Measurements from ENCODE around the gene CIDEB. TPM values are rescaled to one million over a fixed set of nuclear protein-coding genes. Genes with fewer than 3 reads are reported as not detected.

Gene CIDEB
- polyA plus RNA-seq, 3 donors, result 36.4 to 126 (median 63.8) TPM

GRCh38 chr14:24347134-24347533 is 39.4 kb upstream of the CIDEB start:
- no peak for TF ChIP-seq CTCF (IDR thresholded peaks at IDR 0.05)
- Histone ChIP-seq H3K36me3 (replicated peaks in 1 of 2; ENCODE audit: control insufficient read depth in 1 of 2, insufficient read depth in 2 of 2, low read length in 2 of 2) (no peaks in the 10 kb centered on the region), H3K27ac (ENCODE audit: low read depth in 1 of 2, low read length in 2 of 2) (no peak overlapping the region), H3K79me2 (ENCODE audit: insufficient read depth, low read length) (no peaks in the 10 kb centered on the region), H3K4me3 (replicated peaks in 1 of 3; ENCODE audit: low read depth in 2 of 3, low read length in 3 of 3) (no peak overlapping the region), H2AFZ (ENCODE audit: insufficient read depth, low read depth, low read length, poor library complexity, severe bottlenecking) (no peak overlapping the region), H4K20me1 (ENCODE audit: insufficient read depth, low read length) (no peaks in the 10 kb centered on the region), H3K27me3 (ENCODE audit: control insufficient read depth in 2 of 2, insufficient read depth in 2 of 2, low read length in 2 of 2) (peaks cover 3 to 9% of the 10 kb centered on the region in 2 donors), H3K9ac (ENCODE audit: insufficient read depth, low read length, poor library complexity, severe bottlenecking) (no peak overlapping the region), H3K4me2 (replicated peaks; ENCODE audit: extremely low read depth, low read length, poor library complexity, severe bottlenecking) (no peak overlapping the region), H3K9me3 (replicated peaks in 1 of 2; ENCODE audit: control insufficient read depth in 1 of 2, insufficient read depth in 1 of 2, low read length in 2 of 2) (no peaks in the 10 kb centered on the region), H3K4me1 (ENCODE audit: control insufficient read depth in 1 of 2, insufficient read depth in 2 of 2, low read length in 2 of 2) (peaks cover 0 to 4% of the 10 kb centered on the region in 2 donors)
- 80% methylated on average over 1 of the region's 1 CpG for WGBS (ENCODE audit: insufficient coverage)
- Mint-ChIP-seq H3K4me1 (peaks cover 14% of the 10 kb centered on the region), H3K27me3 (ENCODE audit: low read depth in 3 of 3) (peaks cover 5 to 24% (median 22%) of the 10 kb centered on the region in 3 donors), H3K27ac (no peak overlapping the region), H3K4me3 (no peak overlapping the region), H3K36me3 (no peaks in the 10 kb centered on the region), H3K9me3 (peaks cover 0 to 1% (median 0%) of the 10 kb centered on the region in 7 donors)
- DNase-seq, result no peak
- intact Hi-C loops (cut with micrococcal nuclease), result no loop called here

DNA sequence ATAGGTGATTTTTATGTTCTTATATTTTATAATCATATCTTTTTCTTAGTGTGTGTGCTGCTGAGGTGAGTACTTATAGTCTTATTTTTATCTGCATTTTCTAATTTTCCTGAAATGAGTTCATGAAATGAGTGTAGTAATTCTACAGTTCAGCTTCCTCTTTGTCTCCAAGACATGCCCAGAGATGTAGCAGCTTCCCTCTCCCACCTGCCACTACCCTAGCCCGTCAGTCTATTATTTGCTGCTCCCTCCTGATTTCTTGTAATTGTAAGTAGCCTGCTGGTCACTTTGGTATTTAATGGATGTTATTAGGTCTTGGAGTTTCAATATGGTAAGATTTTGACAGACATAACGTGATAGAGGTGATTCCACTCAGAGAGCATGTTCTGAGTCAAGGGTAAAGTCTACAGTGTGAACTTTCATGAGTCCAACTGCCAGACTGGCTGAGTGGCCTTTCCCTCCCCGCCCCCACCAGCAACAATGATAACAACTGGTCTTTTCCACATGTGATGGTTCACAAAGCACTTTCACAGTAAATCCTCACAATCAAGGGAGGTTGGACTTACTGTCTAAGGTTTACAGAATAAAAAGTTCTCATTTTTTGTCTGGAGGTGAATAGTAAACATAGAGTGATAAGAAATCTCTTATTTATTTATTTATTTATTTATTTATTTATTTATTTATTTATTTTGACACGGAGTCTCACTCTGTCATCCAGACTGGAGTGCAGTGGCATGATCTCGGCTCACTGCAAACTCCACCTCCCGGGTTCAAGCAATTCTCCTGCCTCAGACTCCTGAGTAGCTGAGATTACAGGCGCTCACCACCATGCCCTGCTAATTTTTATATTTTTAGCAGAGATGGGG is 36.3 kb upstream of the CIDEB start:
- no peak overlapping the region for H3K9ac ChIP-seq (ENCODE audit: insufficient read depth, low read length, poor library complexity, severe bottlenecking)
- H3K79me2 ChIP-seq (ENCODE audit: insufficient read depth, low read length), result peaks cover 7% of the 10 kb centered on the region
- intact Hi-C loops (cut with micrococcal nuclease), result no loop called here
- Mint-ChIP-seq H3K27me3 (ENCODE audit: low read depth in 3 of 3) (peaks cover 1 to 7% (median 6%) of the 10 kb centered on the region in 3 donors), H3K27ac (peak overlapping the region in 1 of 7 donors; percentile 45), H3K36me3 (no peaks in the 10 kb centered on the region), H3K9me3 (no peaks in the 10 kb centered on the region), H3K4me1 (peaks cover 27% of the 10 kb centered on the region), H3K4me3 (no peak overlapping the region)
- H3K27ac ChIP-seq (ENCODE audit: low read depth in 1 of 2, low read length in 2 of 2), result no peak overlapping the region
- no CpG with 5 or more reads among the region's 7 CpGs for WGBS (ENCODE audit: insufficient coverage)
- DNase-seq, result no peak
- no peaks in the 10 kb centered on the region for H3K36me3 ChIP-seq (replicated peaks in 1 of 2; ENCODE audit: control insufficient read depth in 1 of 2, insufficient read depth in 2 of 2, low read length in 2 of 2)
- H3K4me3 ChIP-seq (replicated peaks in 1 of 3; ENCODE audit: low read depth in 2 of 3, low read length in 3 of 3), result no peak overlapping the region
- no peaks in the 10 kb centered on the region for H4K20me1 ChIP-seq (ENCODE audit: insufficient read depth, low read length)
- H2AFZ ChIP-seq (ENCODE audit: insufficient read depth, low read depth, low read length, poor library complexity, severe bottlenecking), result no peak overlapping the region
- peaks cover 0 to 6% of the 10 kb centered on the region in 2 donors for H3K27me3 ChIP-seq (ENCODE audit: control insufficient read depth in 2 of 2, insufficient read depth in 2 of 2, low read length in 2 of 2)
- no peaks in the 10 kb centered on the region for H3K9me3 ChIP-seq (replicated peaks in 1 of 2; ENCODE audit: control insufficient read depth in 1 of 2, insufficient read depth in 1 of 2, low read length in 2 of 2)
- H3K4me1 ChIP-seq (ENCODE audit: control insufficient read depth in 1 of 2, insufficient read depth in 2 of 2, low read length in 2 of 2), result peaks cover 15 to 28% of the 10 kb centered on the region in 2 donors
- no peak overlapping the region for H3K4me2 ChIP-seq (replicated peaks; ENCODE audit: extremely low read depth, low read length, poor library complexity, severe bottlenecking)
- no peak for TF ChIP-seq CTCF (IDR thresholded peaks at IDR 0.05)
